Amniotic epithelial cell (primary cell): ENCODE data around the gene DNAH2.

Source experiments
- DNase-seq: peaks from one replicate; pipeline ENCODE4 v3.0.0-alpha.2; 2010; ENCODE audit warnings: low read depth

Gene DNAH2

GRCh38 chr17:7716901-7717755, at the start of gene DNAH2:
Gene DNAH2, plus strand, starts transcription at chr17:7717744. Its CDS starts 1,991 bp downstream, at chr17:7719735.
- DNase-seq, result peak; percentile 91

GRCh38 chr17:7668482-7668881, 49.1 kb upstream of the DNAH2 start:
- DNase-seq, result no peak

- no peak for DNase-seq
These were observed 44.3 kb upstream of the DNAH2 start for GRCh38 chr17:7673239-7673638.

- DNase-seq, result no peak
These were observed 42.6 kb upstream of the DNAH2 start for GRCh38 chr17:7674934-7675333.

GRCh38 chr17:7676533-7676932, 41.0 kb upstream of the DNAH2 start:
- DNase-seq, result no peak

- no peak for DNase-seq
These were observed 40.0 kb upstream of the DNAH2 start for GRCh38 chr17:7677388-7678067.

- no peak for DNase-seq
These were observed 32.6 kb upstream of the DNAH2 start for GRCh38 chr17:7684851-7685532.

- DNase-seq, result peak; percentile 93
These were observed 31.9 kb upstream of the DNAH2 start for GRCh38 chr17:7685533-7686221.

- no peak for DNase-seq
These were observed 31.1 kb upstream of the DNAH2 start for GRCh38 chr17:7686222-7687071.

GRCh38 chr17:7687072-7687907, 30.3 kb upstream of the DNAH2 start, which contains the start of gene TP53:
Gene TP53, minus strand, starts transcription at chr17:7687490. Its CDS starts 10,896 bp downstream, at chr17:7676594.
- peak; percentile 86 for DNase-seq

- DNase-seq, result peak; percentile 99
These were observed 29.4 kb upstream of the DNAH2 start, which contains the start of gene WRAP53 for GRCh38 chr17:7687908-7688807. Gene WRAP53, plus strand, starts transcription at chr17:7688477. Its CDS starts 172 bp downstream, at chr17:7688649.

- DNase-seq, result no peak
These were observed 28.7 kb upstream of the DNAH2 start for GRCh38 chr17:7688808-7689316.

GRCh38 chr17:7695586-7695985, 22.0 kb upstream of the DNAH2 start:
- DNase-seq, result no peak

- no peak for DNase-seq
These were observed 19.5 kb upstream of the DNAH2 start for GRCh38 chr17:7697828-7698588.

GRCh38 chr17:7700510-7700909, 17.0 kb upstream of the DNAH2 start:
- no peak for DNase-seq

GRCh38 chr17:7701681-7702080, 15.9 kb upstream of the DNAH2 start:
- DNase-seq, result no peak

GRCh38 chr17:7702776-7703175, 14.8 kb upstream of the DNAH2 start:
- no peak for DNase-seq
